HEK293 (cell line): ENCODE data around the gene NCKAP5.

ENCODE experiments used
- CTCF ChIA-PET: fragments of 350-600 bp; formaldehyde crosslinking; extraction: SDS; loops from one replicate; lab custom pipeline; 2021; ENCODE audit warnings: antibody characterized with exemption; lab: Yijun Ruan, JAX
- POLR2A ChIA-PET: fragments of 300-600 bp; formaldehyde crosslinking; extraction: SDS; loops from one replicate; lab custom pipeline; 2020; ENCODE audit warnings: antibody characterized with exemption, inconsistent platforms; lab: Yijun Ruan, JAX
- H3K27ac ChIP-seq: fragments of 200-500 bp; sonication (Bioruptor generic); 2 replicates; pipeline ENCODE4 v1.5.1; 2014; ENCODE audit warnings: low read depth, low read length, control low read depth, inconsistent platforms; ENCODE audit errors: extremely low read depth
- H3K36me3 ChIP-seq, 2 experiments: fragments of 200-500 bp in 1 of 2; sonication (Bioruptor generic) in 1 of 2; 1 replicate in 1 of 2; 2 replicates in 1 of 2; pipeline ENCODE4 v1.5.1; 2014 to 2017; ENCODE audit warnings: inconsistent platforms in 2 of 2, low read length in 2 of 2; ENCODE audit not compliant: control insufficient read depth in 2 of 2, insufficient read depth in 1 of 2
- H3K4me1 ChIP-seq: fragments of 200-500 bp; sonication (Bioruptor generic); 2 replicates; pipeline ENCODE4 v1.5.1; 2014; ENCODE audit warnings: mild to moderate bottlenecking, low read length, inconsistent platforms; ENCODE audit not compliant: control insufficient read depth, insufficient read depth
- H3K4me3 ChIP-seq: 2 replicates; pipeline ENCODE4 v1.5.1; 2011; ENCODE audit warnings: low read depth, mild to moderate bottlenecking, control low read depth, low read length, moderate library complexity
- H3K9me3 ChIP-seq: fragments of 200-500 bp; sonication (Bioruptor generic); 2 replicates; pipeline ENCODE4 v1.5.1; 2014; ENCODE audit warnings: low read depth, low read length, inconsistent platforms; ENCODE audit not compliant: control insufficient read depth, insufficient read depth
- CTCF ChIP-seq: fragments of 450-650 bp; formaldehyde crosslinking; IDR thresholded peaks from 2 replicates; pipeline ENCODE4 v1.5.1; 2016; ENCODE audit warnings: missing biosample characterization, missing genetic modification characterization
- GFI1B ChIP-seq: fragments of 450-650 bp; formaldehyde crosslinking; IDR thresholded peaks from 2 replicates; pipeline ENCODE4 v1.5.1; 2016; ENCODE audit warnings: missing biosample characterization, missing genetic modification characterization
- MEIS1 ChIP-seq: sonication (generic); formaldehyde crosslinking; IDR thresholded peaks from 2 replicates; pipeline ENCODE4 v1.8.1; 2022; ENCODE audit warnings: missing genetic modification reagents, mild to moderate bottlenecking, borderline replicate concordance
- OSR2 ChIP-seq: fragments of 450-650 bp; formaldehyde crosslinking; IDR thresholded peaks from 2 replicates; pipeline ENCODE4 v1.5.1; 2016; ENCODE audit warnings: missing biosample characterization, missing genetic modification characterization
- REST ChIP-seq: fragments of 450-650 bp; formaldehyde crosslinking; IDR thresholded peaks from 2 replicates; pipeline ENCODE4 v1.5.1; 2016; ENCODE audit warnings: missing biosample characterization, missing genetic modification characterization
- SCRT1 ChIP-seq: fragments of 450-650 bp; formaldehyde crosslinking; IDR thresholded peaks from 2 replicates; pipeline ENCODE4 v1.5.1; 2016; ENCODE audit warnings: missing biosample characterization, missing genetic modification characterization, borderline replicate concordance
- TRIM28 ChIP-seq: IDR thresholded peaks from 2 replicates; pipeline ENCODE4 v1.6.1; 2011; ENCODE audit warnings: low read length, control low read depth, borderline replicate concordance
- ZBTB11 ChIP-seq: fragments of 450-650 bp; formaldehyde crosslinking; conservative IDR thresholded peaks from 2 replicates; pipeline ENCODE4 v1.5.1; 2016; ENCODE audit warnings: low read depth, missing biosample characterization, missing genetic modification characterization
- ZBTB8A ChIP-seq: fragments of 450-650 bp; formaldehyde crosslinking; IDR thresholded peaks from 2 replicates; pipeline ENCODE4 v1.5.1; 2016; ENCODE audit warnings: missing biosample characterization, missing genetic modification characterization
- ZFP3 ChIP-seq: fragments of 450-650 bp; formaldehyde crosslinking; IDR thresholded peaks from 2 replicates; pipeline ENCODE4 v1.5.1; 2016; ENCODE audit warnings: low read depth, missing biosample characterization, missing genetic modification characterization
- ZFP41 ChIP-seq: fragments of 450-650 bp; formaldehyde crosslinking; IDR thresholded peaks from 2 replicates; pipeline ENCODE4 v1.5.1; 2016; ENCODE audit warnings: missing biosample characterization, missing genetic modification characterization, borderline replicate concordance
- ZNF121 ChIP-seq: fragments of 450-650 bp; formaldehyde crosslinking; IDR thresholded peaks from 2 replicates; pipeline ENCODE4 v1.5.1; 2016; ENCODE audit warnings: missing biosample characterization, missing genetic modification characterization
- ZNF132 ChIP-seq: fragments of 450-650 bp; formaldehyde crosslinking; IDR thresholded peaks from 2 replicates; pipeline ENCODE4 v1.5.1; 2017; ENCODE audit warnings: missing biosample characterization, missing genetic modification characterization, borderline replicate concordance
- ZNF184 ChIP-seq: fragments of 450-650 bp; IDR thresholded peaks from 2 replicates; pipeline ENCODE4 v1.5.1; 2018; ENCODE audit warnings: missing biosample characterization, mild to moderate bottlenecking, missing genetic modification characterization
- ZNF223 ChIP-seq: fragments of 450-650 bp; formaldehyde crosslinking; IDR thresholded peaks from 2 replicates; pipeline ENCODE4 v1.5.1; 2016; ENCODE audit warnings: missing biosample characterization, missing genetic modification characterization
- ZNF280C ChIP-seq: fragments of 450-650 bp; formaldehyde crosslinking; IDR thresholded peaks from 2 replicates; pipeline ENCODE4 v1.5.1; 2016; ENCODE audit warnings: missing biosample characterization, missing genetic modification characterization
- ZNF302 ChIP-seq: fragments of 450-650 bp; formaldehyde crosslinking; IDR thresholded peaks from 2 replicates; pipeline ENCODE4 v1.5.1; 2016; ENCODE audit warnings: missing biosample characterization, missing genetic modification characterization, low read depth
- ZNF350 ChIP-seq: fragments of 450-650 bp; formaldehyde crosslinking; IDR thresholded peaks from 2 replicates; pipeline ENCODE4 v1.5.0; 2017; ENCODE audit warnings: missing biosample characterization, mild to moderate bottlenecking, missing genetic modification characterization
- ZNF624 ChIP-seq: fragments of 450-650 bp; formaldehyde crosslinking; IDR thresholded peaks from 2 replicates; pipeline ENCODE4 v1.5.1; 2017; ENCODE audit warnings: missing biosample characterization, missing genetic modification characterization

NCKAP5 gene

GRCh38 chr2:133459590-133459989 is 108.7 kb downstream of the NCKAP5 start:
- Histone ChIP-seq H3K36me3 (no peaks in the 10 kb centered on the region), H3K4me1 (no peaks in the 10 kb centered on the region), H3K27ac (no peak overlapping the region), H3K9me3 (no peaks in the 10 kb centered on the region), H3K4me3 (no peak overlapping the region)
- TF ChIP-seq ZBTB11 (tag by site-specific recombination) (no peak), ZNF624 (tag by site-specific recombination) (no peak), CTCF (tag by site-specific recombination) (no peak), OSR2 (tag by site-specific recombination) (no peak), ZNF121 (no peak), ZNF223 (tag by site-specific recombination) (no peak)
- POLR2A ChIA-PET: no interaction called here
- CTCF ChIA-PET: no interaction called here

GRCh38 chr2:133458280-133458679 is 110.0 kb downstream of the NCKAP5 start:
- H3K27ac ChIP-seq: no peak overlapping the region
- CTCF ChIA-PET: no interaction called here
- H3K4me3 ChIP-seq: no peak overlapping the region
- peak; percentile 39; the same call in 1 of the 2 replicates for TF ChIP-seq REST (tag by site-specific recombination)
- TF ChIP-seq ZNF184 (tag by site-specific recombination): no peak
- no peak for TF ChIP-seq MEIS1
- TF ChIP-seq SCRT1 (tag by site-specific recombination): no peak
- no peak for TF ChIP-seq ZNF350
- TF ChIP-seq GFI1B (tag by site-specific recombination): no peak
- TF ChIP-seq ZFP3: no peak
- TF ChIP-seq ZNF280C (tag by site-specific recombination): no peak
- no peak for TF ChIP-seq ZFP41 (tag by site-specific recombination)
- TF ChIP-seq TRIM28: 0 out of 2 replicates have a peak, but pooled peaks have one; percentile 37
- TF ChIP-seq CTCF (tag by site-specific recombination): no peak
- TF ChIP-seq ZNF132 (tag by site-specific recombination): no peak
- TF ChIP-seq ZBTB8A: no peak
- TF ChIP-seq ZNF302 (tag by site-specific recombination): no peak
- POLR2A ChIA-PET: no interaction called here
- H3K9me3 ChIP-seq: no peaks in the 10 kb centered on the region
- H3K4me1 ChIP-seq: no peaks in the 10 kb centered on the region
- H3K36me3 ChIP-seq: no peaks in the 10 kb centered on the region
